GM12878 (cell line): Measurements from ENCODE around the gene PPP1R13B.

ENCODE experiments used
- ASH2L ChIP-seq: fragments of 300-600, 200-600 bp; sonication (generic); IDR thresholded peaks from 2 replicates; pipeline ENCODE4 v1.6.1; 2017; ENCODE audit warnings: low read depth, mild to moderate bottlenecking, borderline replicate concordance
- BMI1 ChIP-seq: fragments of 450-650 bp; IDR thresholded peaks from 2 replicates; pipeline ENCODE4 v1.6.1; 2016; ENCODE audit warnings: mild to moderate bottlenecking, moderate library complexity, borderline replicate concordance
- BRCA1 ChIP-seq: IDR thresholded peaks from 2 replicates; pipeline ENCODE4 v1.6.1; 2011; ENCODE audit warnings: low read depth, low read length, improper control_type of control experiment
- CTCF ChIP-seq, 3 experiments: IDR thresholded peaks in 2 of 3; conservative IDR thresholded peaks in 1 of 3; 2 replicates each; pipeline ENCODE4 v1.5.1; 2011; ENCODE audit warnings: low read depth in 3 of 3, low read length in 3 of 3, mild to moderate bottlenecking in 3 of 3, control low read depth in 2 of 3, moderate library complexity in 2 of 3, inconsistent platforms in 1 of 3, mixed read lengths in 1 of 3; ENCODE audit not compliant: control insufficient read depth in 2 of 3, insufficient read depth in 1 of 3; ENCODE audit errors: extremely low read depth in 1 of 3
- NFIC ChIP-seq: IDR thresholded peaks from 2 replicates; pipeline ENCODE4 v1.6.1; 2012; ENCODE audit warnings: low read depth, mild to moderate bottlenecking, inconsistent platforms, low read length, moderate library complexity
- NFYA ChIP-seq: IDR thresholded peaks from 2 replicates; pipeline ENCODE4 v1.6.1; 2011; ENCODE audit warnings: low read depth, mild to moderate bottlenecking, low read length, improper control_type of control experiment, borderline replicate concordance
- POLR2A ChIP-seq: IDR thresholded peaks from 2 replicates; pipeline ENCODE4 v1.6.1; 2011; ENCODE audit warnings: low read depth, mild to moderate bottlenecking, low read length
- POLR2AphosphoS5 ChIP-seq: IDR thresholded peaks from 2 replicates; pipeline ENCODE4 v1.6.1; 2011; ENCODE audit warnings: mild to moderate bottlenecking, low read length, inconsistent platforms
- RAD21 ChIP-seq: IDR thresholded peaks from 2 replicates; pipeline ENCODE4 v1.6.1; 2011; ENCODE audit warnings: mild to moderate bottlenecking, low read depth, low read length, moderate library complexity; ENCODE audit not compliant: insufficient read depth
- TAF1 ChIP-seq: IDR thresholded peaks from 2 replicates; pipeline ENCODE4 v1.6.1; 2011; ENCODE audit warnings: mild to moderate bottlenecking, low read depth, low read length, borderline replicate concordance
- USF2 ChIP-seq: IDR thresholded peaks from 2 replicates; pipeline ENCODE4 v1.6.1; 2011; ENCODE audit warnings: low read depth, low read length, improper control_type of control experiment, borderline replicate concordance
- ZBTB33 ChIP-seq: fragments of 450-650 bp; IDR thresholded peaks from 2 replicates; pipeline ENCODE4 v1.6.1; 2017; ENCODE audit warnings: mild to moderate bottlenecking
- ZSCAN29 ChIP-seq: fragments of 450-650 bp; IDR thresholded peaks from 2 replicates; pipeline ENCODE4 v1.6.1; 2017; ENCODE audit warnings: mild to moderate bottlenecking, moderate library complexity

GRCh38 chr14:103745424-103745823 is 102.0 kb downstream of the PPP1R13B start:
- TF ChIP-seq RAD21 (no peak), TAF1 (no peak), ZSCAN29 (no peak), USF2 (no peak), POLR2A (no peak), ASH2L (no peak), NFIC (no peak), CTCF (IDR thresholded peaks at IDR 0.05 in 2 of 3, conservative IDR thresholded peaks at IDR 0.05 in 1 of 3; ENCODE audit: control insufficient read depth in 2 of 3, extremely low read depth in 1 of 3, insufficient read depth in 1 of 3, low read depth in 3 of 3, low read length in 3 of 3) (no peak), POLR2AphosphoS5 (no peak), NFYA (no peak), ZBTB33 (no peak), BRCA1 (no peak), BMI1 (no peak)
